GM23338 (cell line): ENCODE results near the gene BCL2L15. TPM values are rescaled to one million over a fixed set of nuclear protein-coding genes. Genes with fewer than 3 reads are reported as not detected.

Experiments
- ATAC-seq: fragments of 200-7000 bp; cut with Tn5 transposase; 3 replicates; pipeline ENCODE4 v1.9.1; 2020
- DNase-seq: peaks from one replicate; pipeline ENCODE4 v3.0.0-alpha.2; 2015; ENCODE audit warnings: low spot score
- H2AFZ ChIP-seq: fragments of 200-600 bp; sonication (generic); 2 replicates; pipeline ENCODE4 v1.8.0; 2016; ENCODE audit warnings: antibody characterized with exemption, mild to moderate bottlenecking, moderate library complexity
- H3F3A ChIP-seq: fragments of 200-600 bp; sonication (generic); replicated peaks from 2 replicates; pipeline ENCODE4 v1.8.0; 2017; ENCODE audit warnings: antibody characterized with exemption, mixed run types, low read depth
- H3K27ac ChIP-seq: fragments of 200-600 bp; sonication (generic); 2 replicates; pipeline ENCODE4 v1.6.1; 2016; ENCODE audit warnings: low read depth
- H3K27me3 ChIP-seq: fragments of 200-600 bp; sonication (generic); 2 replicates; pipeline ENCODE4 v1.8.0; 2016; ENCODE audit warnings: mild to moderate bottlenecking, mixed run types, moderate library complexity; ENCODE audit not compliant: insufficient read depth
- H3K36me3 ChIP-seq: fragments of 200-600 bp; sonication (generic); 2 replicates; pipeline ENCODE4 v1.8.0; 2016; ENCODE audit warnings: mild to moderate bottlenecking; ENCODE audit not compliant: insufficient read depth
- H3K4me1 ChIP-seq: fragments of 200-600 bp; sonication (generic); 2 replicates; pipeline ENCODE4 v1.8.0; 2016; ENCODE audit warnings: mild to moderate bottlenecking, moderate library complexity; ENCODE audit not compliant: insufficient read depth
- H3K4me2 ChIP-seq: fragments of 200-600 bp; sonication (generic); 2 replicates; pipeline ENCODE4 v1.7.1; 2017; ENCODE audit warnings: mixed run types
- H3K4me3 ChIP-seq: fragments of 200-600 bp; sonication (generic); 2 replicates; pipeline ENCODE4 v1.6.1; 2016; ENCODE audit warnings: mixed run types
- H3K79me2 ChIP-seq: fragments of 200-600 bp; sonication (generic); replicated peaks from 2 replicates; pipeline ENCODE4 v1.8.0; 2017; ENCODE audit warnings: mild to moderate bottlenecking; ENCODE audit not compliant: insufficient read depth
- H3K9me2 ChIP-seq: fragments of 200-600 bp; sonication (generic); 2 replicates; pipeline ENCODE4 v1.8.0; 2017; ENCODE audit not compliant: insufficient read depth
- H4K20me1 ChIP-seq: fragments of 200-600 bp; sonication (generic); replicated peaks from 2 replicates; pipeline ENCODE4 v1.8.0; 2017; ENCODE audit warnings: mild to moderate bottlenecking; ENCODE audit not compliant: insufficient read depth
- H3K27ac Mint-ChIP-seq: 2 replicates; pipeline ENCODE4 v1.8.0; 2020; ENCODE audit warnings: inconsistent platforms, mild to moderate bottlenecking, moderate library complexity, mixed read lengths
- H3K27me3 Mint-ChIP-seq: 3 replicates; pipeline ENCODE4 v1.8.0; 2022; ENCODE audit warnings: low read depth, mild to moderate bottlenecking, moderate library complexity, mixed read lengths, inconsistent platforms; ENCODE audit not compliant: insufficient read depth, poor library complexity
- H3K36me3 Mint-ChIP-seq: 3 replicates; pipeline ENCODE4 v1.8.0; 2021; ENCODE audit warnings: low read depth, mild to moderate bottlenecking, inconsistent platforms, moderate library complexity, mixed read lengths
- H3K4me1 Mint-ChIP-seq: 3 replicates; pipeline ENCODE4 v1.8.0; 2020; ENCODE audit warnings: mild to moderate bottlenecking, inconsistent platforms, mixed read lengths
- H3K4me3 Mint-ChIP-seq: 3 replicates; pipeline ENCODE4 v1.8.0; 2021; ENCODE audit warnings: moderate library complexity, mild to moderate bottlenecking, inconsistent platforms, mixed read lengths
- H3K9me3 Mint-ChIP-seq: 3 replicates; pipeline ENCODE4 v1.8.0; 2020; ENCODE audit warnings: moderate library complexity, mild to moderate bottlenecking, inconsistent platforms, mixed read lengths
- CREB1 ChIP-seq: fragments of 250-450 bp; sonication (Bioruptor Pico); IDR thresholded peaks from 2 replicates; pipeline ENCODE4 v1.5.0; 2020; ENCODE audit warnings: low read depth, mild to moderate bottlenecking, moderate library complexity
- CTCF ChIP-seq, 2 experiments: fragments of 200-600 bp in 1 of 2; sonication (generic) in 1 of 2; conservative IDR thresholded peaks; 2 replicates each; pipeline versions ENCODE4 v1.5.1 to v1.6.1; 2016 to 2017; ENCODE audit warnings: antibody characterized with exemption in 2 of 2, low read depth in 2 of 2, mild to moderate bottlenecking in 2 of 2, moderate library complexity in 1 of 2
- ETS1 ChIP-seq: IDR thresholded peaks from 2 replicates; pipeline ENCODE4 v1.6.1; 2016; ENCODE audit warnings: antibody characterized with exemption
- EZH2 ChIP-seq: fragments of 200-600 bp; sonication (generic); IDR thresholded peaks from one replicate; pipeline ENCODE4 v1.8.0; 2017; ENCODE audit warnings: antibody characterized with exemption, mild to moderate bottlenecking, low read depth; ENCODE audit not compliant: unreplicated experiment
- EZH2phosphoT487 ChIP-seq: fragments of 200-600 bp; sonication (generic); IDR thresholded peaks from one replicate; pipeline ENCODE4 v1.8.1; 2018; ENCODE audit warnings: antibody characterized with exemption; ENCODE audit not compliant: unreplicated experiment
- JUNB ChIP-seq: IDR thresholded peaks from one replicate; pipeline ENCODE4 v1.6.1; 2016; ENCODE audit warnings: antibody characterized with exemption; ENCODE audit not compliant: unreplicated experiment
- NANOG ChIP-seq: IDR thresholded peaks from 2 replicates; pipeline ENCODE4 v1.6.1; 2016; ENCODE audit warnings: antibody characterized with exemption, borderline replicate concordance
- POLR2AphosphoS5 ChIP-seq: IDR thresholded peaks from 2 replicates; pipeline ENCODE4 v1.6.1; 2016; ENCODE audit warnings: antibody characterized with exemption, low read depth
- REST ChIP-seq: IDR thresholded peaks from one replicate; pipeline ENCODE4 v1.6.1; 2018; ENCODE audit warnings: antibody characterized with exemption; ENCODE audit not compliant: unreplicated experiment
- STAT1 ChIP-seq: IDR thresholded peaks from one replicate; pipeline ENCODE4 v1.6.1; 2016; ENCODE audit warnings: antibody characterized with exemption; ENCODE audit not compliant: unreplicated experiment
- ZNF114 ChIP-seq: fragments of 250-450 bp; sonication (Bioruptor Pico); IDR thresholded peaks from 2 replicates; pipeline ENCODE4 v1.5.0; 2020; ENCODE audit warnings: mild to moderate bottlenecking, moderate library complexity
- ZNF331 ChIP-seq: fragments of 250-450 bp; sonication (Bioruptor Pico); IDR thresholded peaks from 2 replicates; pipeline ENCODE4 v1.5.0; 2020; ENCODE audit warnings: low read depth, mild to moderate bottlenecking, moderate library complexity
- ZNF462 ChIP-seq: fragments of 250-450 bp; sonication (Bioruptor Pico); IDR thresholded peaks from 2 replicates; pipeline ENCODE4 v1.5.0; 2020; ENCODE audit warnings: mild to moderate bottlenecking, moderate library complexity
- polyA plus RNA-seq: library from polyadenylated mRNA; unstranded; fragments of >200 nt; fragmentation: Nextera tagmentation; extraction: Ambion mirVana; gene quantifications from 2 replicates; pipeline ENCODE4 v1.2.1, GENCODE V29; 2016
- total RNA-seq: library from RNA; depleted of rRNA; stranded (reverse); fragments of >200 nt; shearing (Covaris generic); gene quantifications from 2 replicates; pipeline ENCODE4 v1.2.3, GENCODE V29; 2014

BCL2L15 gene
- total and polyA plus RNA-seq, 2 experiments from 2014 or later = not detected

- Histone ChIP-seq H4K20me1 (no peaks in the 10 kb centered on the region), H3K4me2 (no peak overlapping the region), H3K9me2 (no peaks in the 10 kb centered on the region), H3K79me2 (no peaks in the 10 kb centered on the region), H3K27me3 (no peaks in the 10 kb centered on the region), H3K4me3 (no peak overlapping the region), H3K27ac (no peak overlapping the region), H3K4me1 (no peaks in the 10 kb centered on the region), H3K36me3 (no peaks in the 10 kb centered on the region), H3F3A (no peaks in the 10 kb centered on the region), H2AFZ (peak overlapping the region; percentile 90; the same call in 1 of the 2 replicates)
- H3K27ac Mint-ChIP-seq = no peak overlapping the region
- H3K27me3 Mint-ChIP-seq = no peaks in the 10 kb centered on the region
- no peak overlapping the region for H3K4me3 Mint-ChIP-seq
- no peaks in the 10 kb centered on the region for H3K36me3 Mint-ChIP-seq
- no peaks in the 10 kb centered on the region for H3K9me3 Mint-ChIP-seq
- no peak for ATAC-seq
- H3K4me1 Mint-ChIP-seq = no peaks in the 10 kb centered on the region
- no peak for DNase-seq
- no peak for TF ChIP-seq CTCF (conservative IDR thresholded peaks at IDR 0.05; ENCODE audit: low read depth in 2 of 2)
- no peak for TF ChIP-seq ETS1
- TF ChIP-seq JUNB = no peak
- no peak for TF ChIP-seq ZNF331 (CRISPR knock-in tag)
- no peak for TF ChIP-seq EZH2phosphoT487
- TF ChIP-seq REST = no peak
- no peak for TF ChIP-seq CREB1 (CRISPR knock-in tag)
- TF ChIP-seq EZH2 = no peak
- no peak for TF ChIP-seq ZNF462 (CRISPR knock-in tag)
- TF ChIP-seq ZNF114 = no peak
- TF ChIP-seq POLR2AphosphoS5 = no peak
- TF ChIP-seq STAT1 = no peak
- no peak for TF ChIP-seq NANOG
Measured at GRCh38 chr1:113858982-113859381, 28.4 kb downstream of the BCL2L15 start.
